ENCODE results near the gene NT5C2. TPM values are rescaled to one million over a fixed set of nuclear protein-coding genes. Genes with fewer than 3 reads are reported as not detected.
A peak's percentile ranks its signal among the peaks of the same experiment; 100 is the strongest.
"Not testable (repeated sequence)": the region's sequence is repeated elsewhere in the genome, so short reads cannot be mapped to it uniquely, and the experiment has no call there.

Gene NT5C2
- total and polyA plus RNA-seq, 2 of the 8 experiments (the other 6 are each of a cell fraction or from before 2014, with no cell fraction given): 35.2 to 106 TPM

DNA sequence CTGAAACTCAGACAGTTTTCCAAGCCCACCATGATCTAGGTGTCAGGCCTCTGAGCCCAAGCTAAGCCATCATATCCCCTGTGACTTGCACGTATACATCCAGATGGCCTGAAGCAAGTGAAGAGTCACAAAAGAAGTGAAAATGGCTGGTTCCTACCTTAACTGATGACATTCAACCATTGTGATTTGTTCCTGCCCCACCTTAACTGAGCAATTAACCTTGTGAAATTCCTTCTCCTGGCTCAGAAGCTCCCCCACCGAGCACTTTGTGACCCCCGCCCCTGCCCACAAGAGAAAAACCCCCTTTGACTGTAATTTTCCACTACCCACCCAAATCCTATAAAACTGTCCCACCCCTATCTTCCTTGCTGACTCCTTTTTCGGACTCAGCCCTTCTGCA lies 12.3 kb upstream of the NT5C2 start:
- WGBS, 2 experiments (ENCODE audit: extremely low coverage in 1 of 2, insufficient coverage in 1 of 2, insufficient read length in 1 of 2, insufficient replicate concordance in 2 of 2, low coverage in 1 of 2, low lambda C conversion rate in 2 of 2, missing lambda C conversion rate in 1 of 2): 52% methylated on average over 4 of the region's 4 CpGs; no CpG with 5 or more reads in 1 of the 2 experiments
- CTCF ChIA-PET (ENCODE audit: partially characterized antibody): interaction anchor here (1.2 to 2.9 kb wide), 2 partner anchors 34 to 39 kb away, joined by 4 to 9 read pairs; no protein-coding TSS in a partner anchor
- Histone ChIP-seq H3K4me1 (replicated peaks in 1 of 4; ENCODE audit: control insufficient read depth in 3 of 4, insufficient read depth in 4 of 4, low read length in 3 of 4) (peaks cover 3 to 14% (median 8%) of the 10 kb centered on the region in 4 experiments; a peak in 5 of 7 replicates), H2BK12ac (ENCODE audit: low read depth, low read length) (peak overlapping the region; percentile 100), H4K91ac (replicated peaks; ENCODE audit: insufficient read length, low read length) (peak overlapping the region; percentile 78), H3K4me3 (ENCODE audit: extremely low read depth in 1 of 4, insufficient read depth in 2 of 4, low read depth in 3 of 4, low read length in 4 of 4) (peak overlapping the region in 1 of 4 experiments; percentile 39; a peak in 1 of 8 replicates), H3K56ac (replicated peaks; ENCODE audit: insufficient read length, low read depth, low read length) (peak overlapping the region; percentile 52), H2BK5ac (ENCODE audit: low read depth, low read length) (peak overlapping the region; percentile 99), H4K5ac (ENCODE audit: insufficient read length, low read depth, low read length) (peak overlapping the region; percentile 32), H3K18ac (ENCODE audit: extremely low read depth, low read length) (peak overlapping the region; percentile 91; the same call in 1 of the 2 replicates), H3K4me2 (ENCODE audit: insufficient read depth in 1 of 2, low read depth in 2 of 2, low read length in 2 of 2) (peak overlapping the region; percentile 50 to 54; a peak in 3 of 4 replicates), H2BK120ac (replicated peaks; ENCODE audit: low read depth, low read length) (peak overlapping the region; percentile 71), H3K4ac (replicated peaks; ENCODE audit: insufficient read length, low read depth, low read length) (peak overlapping the region; percentile 46), H2BK20ac (ENCODE audit: low read length) (peak overlapping the region; percentile 97), H3K9ac (replicated peaks in 1 of 4; ENCODE audit: extremely low read depth in 1 of 4, low read depth in 3 of 4, low read length in 3 of 4) (peak overlapping the region in 2 of 4 experiments; percentile 25 to 31; a peak in 3 of 7 replicates), H3K27ac (ENCODE audit: low read depth, low read length) (peak overlapping the region; percentile 87), H2AK5ac (ENCODE audit: low read depth, low read length) (peak overlapping the region; percentile 99; the same call in 1 of the 2 replicates)
- H3K23me2 ChIP-seq (ENCODE audit: low read depth, low read length); H3K79me1 ChIP-seq (ENCODE audit: low read depth, low read length); H3K23ac ChIP-seq (ENCODE audit: insufficient read length); H3K14ac ChIP-seq (ENCODE audit: insufficient read length); H2BK15ac ChIP-seq (ENCODE audit: low read length); H2AFZ ChIP-seq (ENCODE audit: low read length); DNase-seq (ENCODE audit: low read depth in 1 of 2, low spot score in 2 of 2); H3K36me3 ChIP-seq (ENCODE audit: control insufficient read depth in 2 of 4, insufficient read depth in 4 of 4, low read length in 3 of 4); FAIRE-seq; H3K9me3 ChIP-seq (ENCODE audit: insufficient read depth in 2 of 2, low read depth in 1 of 2, low read length in 1 of 2); H3K27me3 ChIP-seq (replicated peaks in 1 of 4; ENCODE audit: control insufficient read depth in 3 of 4, extremely low read depth in 1 of 4, insufficient read depth in 3 of 4, low read length in 3 of 4); H3K79me2 ChIP-seq (ENCODE audit: control insufficient read depth in 1 of 2, insufficient read depth in 2 of 2, low read length in 2 of 2); POLR2A ChIA-PET (ENCODE audit: partially characterized antibody); H4K20me1 ChIP-seq (replicated peaks in 1 of 2; ENCODE audit: control insufficient read depth in 1 of 2, insufficient read depth in 2 of 2, low read length in 2 of 2); H4K8ac ChIP-seq (ENCODE audit: extremely low read depth, insufficient read depth, low read length): not testable (repeated sequence)
